SU-DHL-6 (cell line): ENCODE data around the gene NINL.

Experiments used
- EZH2phosphoT487 ChIP-seq: fragments of 200-600 bp; sonication (generic), shearing (Covaris generic); conservative IDR thresholded peaks from 2 replicates; pipeline ENCODE4 v1.6.1; 2018; ENCODE audit warnings: mild to moderate bottlenecking, antibody characterized with exemption, low read length, moderate library complexity, mixed read lengths
- TF ChIP-seq, protein P1 (sequence below): fragments of 200-600 bp; sonication (generic); IDR thresholded peaks from one replicate; pipeline ENCODE4 v1.5.1; 2017; ENCODE audit warnings: antibody characterized with exemption, mild to moderate bottlenecking, low read length, moderate library complexity; ENCODE audit not compliant: insufficient read depth, poor library complexity, severe bottlenecking

DNA sequence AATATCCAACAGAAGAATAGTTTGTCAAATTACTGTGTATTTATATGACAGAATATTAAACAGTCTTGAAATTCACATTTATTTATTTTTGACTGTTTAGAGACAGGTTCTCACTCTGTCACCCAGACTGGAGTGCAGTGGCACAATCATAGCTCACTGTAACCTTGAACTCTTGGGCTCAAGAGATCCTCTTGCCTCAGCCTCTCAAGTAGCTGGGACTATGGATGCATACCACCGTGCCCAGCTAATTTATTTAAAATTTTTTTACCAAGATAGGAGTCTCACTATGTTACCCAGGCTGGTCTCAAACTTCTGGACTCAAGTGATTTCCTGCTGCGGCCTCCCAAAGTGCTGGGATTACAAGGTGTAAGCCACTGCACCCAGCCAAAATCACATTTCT lies 57.4 kb downstream of the NINL start:
- TF ChIP-seq, protein P1, sequence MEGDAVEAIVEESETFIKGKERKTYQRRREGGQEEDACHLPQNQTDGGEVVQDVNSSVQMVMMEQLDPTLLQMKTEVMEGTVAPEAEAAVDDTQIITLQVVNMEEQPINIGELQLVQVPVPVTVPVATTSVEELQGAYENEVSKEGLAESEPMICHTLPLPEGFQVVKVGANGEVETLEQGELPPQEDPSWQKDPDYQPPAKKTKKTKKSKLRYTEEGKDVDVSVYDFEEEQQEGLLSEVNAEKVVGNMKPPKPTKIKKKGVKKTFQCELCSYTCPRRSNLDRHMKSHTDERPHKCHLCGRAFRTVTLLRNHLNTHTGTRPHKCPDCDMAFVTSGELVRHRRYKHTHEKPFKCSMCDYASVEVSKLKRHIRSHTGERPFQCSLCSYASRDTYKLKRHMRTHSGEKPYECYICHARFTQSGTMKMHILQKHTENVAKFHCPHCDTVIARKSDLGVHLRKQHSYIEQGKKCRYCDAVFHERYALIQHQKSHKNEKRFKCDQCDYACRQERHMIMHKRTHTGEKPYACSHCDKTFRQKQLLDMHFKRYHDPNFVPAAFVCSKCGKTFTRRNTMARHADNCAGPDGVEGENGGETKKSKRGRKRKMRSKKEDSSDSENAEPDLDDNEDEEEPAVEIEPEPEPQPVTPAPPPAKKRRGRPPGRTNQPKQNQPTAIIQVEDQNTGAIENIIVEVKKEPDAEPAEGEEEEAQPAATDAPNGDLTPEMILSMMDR = no peak
- TF ChIP-seq EZH2phosphoT487 = no peak
